ENCODE measurements around the gene GADD45B.

GRCh38 chr19:2495651-2496316, 19.9 kb downstream of the GADD45B start:
- TF ChIP-seq CTCF (IDR thresholded peaks at IDR 0.05) (no peak), POLR2A (IDR thresholded peaks at IDR 0.05) (no peak)
